Psoas muscle (tissue), 8 donors: ENCODE results near the gene DDX17. TPM values are rescaled to one million over a fixed set of nuclear protein-coding genes. Genes with fewer than 3 reads are reported as not detected.

Source experiments
- ATAC-seq, 4 donors: fragments of 200-7000 bp; cut with Tn5 transposase; one replicate each; pipeline ENCODE4 v1.9.1; 2020; ENCODE audit warnings: moderate library complexity in 3 of 4, mild to moderate bottlenecking in 2 of 4
- DNase-seq, 2 donors: peaks; one replicate each; pipeline ENCODE4 v3.0.0-alpha.2; 2020
- H3K27ac ChIP-seq: fragments of 200-600 bp; one replicate; pipeline ENCODE4 v1.8.0; 2022
- H3K27me3 ChIP-seq, 3 donors: fragments of 200-600 bp in 1 of 3; one replicate each; pipeline versions ENCODE4 v1.6.1 to v1.8.0; 2013 to 2022; ENCODE audit warnings: low read length in 2 of 3, mild to moderate bottlenecking in 2 of 3, moderate library complexity in 1 of 3; ENCODE audit not compliant: insufficient read depth in 3 of 3
- H3K36me3 ChIP-seq, 2 donors: fragments of 200-600 bp in 1 of 2; one replicate each; pipeline versions ENCODE4 v1.6.1 to v1.8.0; 2013 to 2022; ENCODE audit warnings: low read depth in 1 of 2, mild to moderate bottlenecking in 1 of 2, moderate library complexity in 1 of 2; ENCODE audit not compliant: insufficient read depth in 1 of 2
- H3K4me1 ChIP-seq: fragments of 200-600 bp; one replicate; pipeline ENCODE4 v1.8.0; 2022
- H3K4me3 ChIP-seq: fragments of 200-600 bp; one replicate; pipeline ENCODE4 v1.8.0; 2022; ENCODE audit warnings: mild to moderate bottlenecking
- H3K9me3 ChIP-seq: fragments of 200-600 bp; one replicate; pipeline ENCODE4 v1.8.0; 2022
- whole genome bisulfite sequencing, 3 donors: extraction: QIAGEN DNeasy Blood & Tissue Kit; methylation state at CpG; one replicate each; pipeline versions ENCODE4 v1.1.6 to v1.1.7; 2013; 5-methylcytosine and 5-hydroxymethylcytosine counted together
- intact Hi-C, 2 donors: fragments of 100-400 bp; cut with DNase I; formaldehyde crosslinking; loops; one replicate each; pipeline versions ENCODE4 v1.11.0 to v1.14.2; 2022
- polyA plus RNA-seq, 3 donors: library from polyadenylated mRNA; stranded (reverse); fragments of 200-250 nt; gene quantifications; one replicate each; pipeline ENCODE4 v1.2.3, GENCODE V29; 2013
- total RNA-seq, 4 donors: library from RNA; stranded (reverse); fragmentation: NEBNext Ultra II Directional in 2 of 4; extraction: Animal tissue kit (Norgen Biotek cat#: 25700) in 2 of 4; gene quantifications; one replicate each; pipeline versions ENCODE4 v1.2.1 to v1.2.4, GENCODE V29; 2021 to 2023
- TF ChIP-seq, protein P1 (sequence below): fragments of 200-600 bp; IDR thresholded peaks from one replicate; pipeline ENCODE4 v1.8.0; 2022; ENCODE audit warnings: antibody characterized with exemption
- donor health status: healthy with polysubstance abuse.
- donor health status: DM: no; HTN: no; CAD: no; lungs with moderate emphysema.
- donor health status: Bipolar disorder and iron deficiency.
- donor health status: healthy.
- donor health status: DM: yes; HTN: yes; CAD: no.
- donor health status: DM: no; HTN: no; CAD: no.
- donor health status: DM: no; HTN: no; CAD: no.
- donor health status: DM: yes; HTN: yes; CAD: no.

The DDX17 gene
- total and polyA plus RNA-seq, 7 donors, result 41.4 to 173 (median 127) TPM

DNA sequence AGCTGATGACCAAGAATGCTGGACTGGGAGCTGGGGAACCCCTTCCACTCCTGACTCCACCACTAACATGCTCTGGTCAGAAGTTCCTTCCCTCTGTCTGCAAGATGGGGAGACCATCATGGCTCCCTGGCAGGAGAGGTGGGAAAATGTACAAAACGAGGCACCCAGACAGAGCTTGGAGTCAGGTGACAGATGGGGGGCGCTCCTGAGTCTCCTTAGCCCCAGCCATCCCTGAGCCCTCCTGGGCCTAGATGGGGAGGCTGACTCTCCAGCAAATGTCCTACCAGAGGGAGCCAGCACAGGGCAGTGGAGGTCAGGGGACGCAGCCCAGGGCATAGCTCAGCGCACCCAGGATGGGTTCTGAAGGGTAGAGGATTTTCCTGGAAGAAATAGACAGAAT, 71.1 kb downstream of the DDX17 start:
- H3K27ac ChIP-seq, result no peak overlapping the region

DNA sequence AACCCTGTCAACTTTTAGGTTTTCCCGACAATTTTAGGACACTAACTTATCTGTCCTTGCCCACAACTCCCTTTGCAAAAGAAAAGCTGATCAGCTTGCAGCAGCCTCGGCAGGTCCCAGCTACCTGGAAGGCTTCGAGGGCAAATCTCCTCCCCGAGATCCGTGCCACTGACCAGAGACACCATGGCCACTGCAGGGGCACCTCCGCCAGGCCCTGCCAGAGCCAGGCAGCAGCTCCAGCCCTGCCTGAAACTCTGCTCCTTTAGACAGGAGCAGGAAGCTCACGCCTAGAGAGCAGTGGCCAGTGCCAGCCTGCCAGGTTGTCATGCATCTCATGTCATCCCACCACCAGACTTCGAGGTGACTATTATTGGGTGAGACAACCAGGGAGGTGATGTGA, 72.2 kb downstream of the DDX17 start:
- intact Hi-C loops, result no loop called here
- no peak for DNase-seq
- no peaks in the 10 kb centered on the region for H3K4me1 ChIP-seq
- no peaks in the 10 kb centered on the region for H3K9me3 ChIP-seq
- no peak for ATAC-seq
- TF ChIP-seq, protein P1, sequence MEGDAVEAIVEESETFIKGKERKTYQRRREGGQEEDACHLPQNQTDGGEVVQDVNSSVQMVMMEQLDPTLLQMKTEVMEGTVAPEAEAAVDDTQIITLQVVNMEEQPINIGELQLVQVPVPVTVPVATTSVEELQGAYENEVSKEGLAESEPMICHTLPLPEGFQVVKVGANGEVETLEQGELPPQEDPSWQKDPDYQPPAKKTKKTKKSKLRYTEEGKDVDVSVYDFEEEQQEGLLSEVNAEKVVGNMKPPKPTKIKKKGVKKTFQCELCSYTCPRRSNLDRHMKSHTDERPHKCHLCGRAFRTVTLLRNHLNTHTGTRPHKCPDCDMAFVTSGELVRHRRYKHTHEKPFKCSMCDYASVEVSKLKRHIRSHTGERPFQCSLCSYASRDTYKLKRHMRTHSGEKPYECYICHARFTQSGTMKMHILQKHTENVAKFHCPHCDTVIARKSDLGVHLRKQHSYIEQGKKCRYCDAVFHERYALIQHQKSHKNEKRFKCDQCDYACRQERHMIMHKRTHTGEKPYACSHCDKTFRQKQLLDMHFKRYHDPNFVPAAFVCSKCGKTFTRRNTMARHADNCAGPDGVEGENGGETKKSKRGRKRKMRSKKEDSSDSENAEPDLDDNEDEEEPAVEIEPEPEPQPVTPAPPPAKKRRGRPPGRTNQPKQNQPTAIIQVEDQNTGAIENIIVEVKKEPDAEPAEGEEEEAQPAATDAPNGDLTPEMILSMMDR, result no peak
- H3K4me3 ChIP-seq, result no peak overlapping the region
- WGBS, 3 donors, result 73 to 81% (median 77%) methylated on average over 8 of the region's 8 CpGs
- H3K27ac ChIP-seq, result no peak overlapping the region
- H3K36me3 ChIP-seq, result no peaks in the 10 kb centered on the region
- peaks cover 0 to 5% (median 0%) of the 10 kb centered on the region in 3 donors for H3K27me3 ChIP-seq

More for the DNA sequence above, 71.1 kb downstream of the DDX17 start:
- WGBS, 3 donors, result 73 to 80% (median 75%) methylated on average over 4 of the region's 4 CpGs
- Histone ChIP-seq H3K27me3 (peaks cover 0 to 11% (median 0%) of the 10 kb centered on the region in 3 donors), H3K4me3 (no peak overlapping the region), H3K36me3 (no peaks in the 10 kb centered on the region), H3K4me1 (no peaks in the 10 kb centered on the region), H3K9me3 (no peaks in the 10 kb centered on the region)
- DNase-seq (no peak), ATAC-seq (no peak)
- intact Hi-C loops, result no loop called here
- TF ChIP-seq, protein P1, result no peak

Other genes starting within 250 kb of the DDX17 start
- gene TMEM184B, start 233.3 kb downstream of the DDX17 start, total RNA-seq, result 10 to 100 TPM; 23.2 to 40.3 (median 30.3) TPM
- 10 to 100 TPM; 13.6 to 28.2 (median 24.8) TPM for gene TMEM184B, start 233.3 kb downstream of the DDX17 start, polyA plus RNA-seq
- 10 to 100 TPM; 41.4 to 61.8 (median 49.0) TPM for gene CSNK1E, start 188.9 kb downstream of the DDX17 start, total RNA-seq
- gene CSNK1E, start 188.9 kb downstream of the DDX17 start, polyA plus RNA-seq, result 100 to 1,000 TPM in 1 of 3 donors, 10 to 100 TPM in 2; 33.4 to 193 (median 63.6) TPM
- not detected for gene KCNJ4, start 51.1 kb downstream of the DDX17 start, total RNA-seq
- under 1 TPM in 1 of 3 donors, not detected in 2; 0.01 TPM for gene KCNJ4, start 51.1 kb downstream of the DDX17 start, polyA plus RNA-seq
- gene KDELR3, start 38.2 kb downstream of the DDX17 start, total RNA-seq, result 1 to 10 TPM in 2 of 4 donors, under 1 TPM in 2; 0.80 to 1.9 (median 1.2) TPM
- gene KDELR3, start 38.2 kb downstream of the DDX17 start, polyA plus RNA-seq, result 1 to 10 TPM in 1 of 3 donors, under 1 TPM in 2; 0.53 to 1.1 (median 0.75) TPM
- gene DMC1, start 63.9 kb upstream of the DDX17 start, total RNA-seq, result under 1 TPM; 0.22 to 0.54 (median 0.43) TPM
- gene DMC1, start 63.9 kb upstream of the DDX17 start, polyA plus RNA-seq, result under 1 TPM; 0.09 to 0.91 (median 0.12) TPM
- gene FAM227A, start 150.1 kb upstream of the DDX17 start, total RNA-seq, result under 1 TPM; 0.05 to 0.34 (median 0.24) TPM
- under 1 TPM; 0.03 to 0.32 (median 0.05) TPM for gene FAM227A, start 150.1 kb upstream of the DDX17 start, polyA plus RNA-seq
- gene CBY1, start 150.3 kb upstream of the DDX17 start, total RNA-seq, result 10 to 100 TPM; 15.4 to 22.9 (median 16.5) TPM
- gene CBY1, start 150.3 kb upstream of the DDX17 start, polyA plus RNA-seq, result 10 to 100 TPM; 22.8 to 39.5 (median 24.5) TPM
- gene TOMM22, start 175.6 kb upstream of the DDX17 start, total RNA-seq, result 10 to 100 TPM; 56.9 to 80.7 (median 64.5) TPM
- 100 to 1,000 TPM in 1 of 3 donors, 10 to 100 TPM in 2; 39.5 to 125 (median 74.7) TPM for gene TOMM22, start 175.6 kb upstream of the DDX17 start, polyA plus RNA-seq
- 10 to 100 TPM; 16.7 to 27.6 (median 24.4) TPM for gene JOSD1, start 194.6 kb upstream of the DDX17 start, total RNA-seq
- 10 to 100 TPM; 14.3 to 58.5 (median 37.5) TPM for gene JOSD1, start 194.6 kb upstream of the DDX17 start, polyA plus RNA-seq
- 10 to 100 TPM; 19.3 to 46.1 (median 41.1) TPM for gene GTPBP1, start 199.6 kb upstream of the DDX17 start, total RNA-seq
- 10 to 100 TPM; 16.4 to 24.3 (median 17.4) TPM for gene GTPBP1, start 199.6 kb upstream of the DDX17 start, polyA plus RNA-seq
- gene SUN2, start 249.7 kb upstream of the DDX17 start, total RNA-seq, result 100 to 1,000 TPM in 3 of 4 donors, 10 to 100 TPM in 1; 57.6 to 152 (median 106) TPM
- gene SUN2, start 249.7 kb upstream of the DDX17 start, polyA plus RNA-seq, result 100 to 1,000 TPM in 1 of 3 donors, 10 to 100 TPM in 2; 64.9 to 142 (median 93.6) TPM